HTR-8/SVneo (cell line): ENCODE measurements around the gene BRD2.

Experiments
- DNase-seq: peaks from one replicate; pipeline ENCODE4 v3.0.0; 2011; ENCODE audit warnings: low spot score, mixed read lengths; ENCODE audit not compliant: insufficient read length
- FAIRE-seq: peaks from 2 replicates; lab custom pipeline; 2011; peaks lifted over from hg19 to GRCh38; lab: Jason Lieb, UNC

BRD2 gene

DNA sequence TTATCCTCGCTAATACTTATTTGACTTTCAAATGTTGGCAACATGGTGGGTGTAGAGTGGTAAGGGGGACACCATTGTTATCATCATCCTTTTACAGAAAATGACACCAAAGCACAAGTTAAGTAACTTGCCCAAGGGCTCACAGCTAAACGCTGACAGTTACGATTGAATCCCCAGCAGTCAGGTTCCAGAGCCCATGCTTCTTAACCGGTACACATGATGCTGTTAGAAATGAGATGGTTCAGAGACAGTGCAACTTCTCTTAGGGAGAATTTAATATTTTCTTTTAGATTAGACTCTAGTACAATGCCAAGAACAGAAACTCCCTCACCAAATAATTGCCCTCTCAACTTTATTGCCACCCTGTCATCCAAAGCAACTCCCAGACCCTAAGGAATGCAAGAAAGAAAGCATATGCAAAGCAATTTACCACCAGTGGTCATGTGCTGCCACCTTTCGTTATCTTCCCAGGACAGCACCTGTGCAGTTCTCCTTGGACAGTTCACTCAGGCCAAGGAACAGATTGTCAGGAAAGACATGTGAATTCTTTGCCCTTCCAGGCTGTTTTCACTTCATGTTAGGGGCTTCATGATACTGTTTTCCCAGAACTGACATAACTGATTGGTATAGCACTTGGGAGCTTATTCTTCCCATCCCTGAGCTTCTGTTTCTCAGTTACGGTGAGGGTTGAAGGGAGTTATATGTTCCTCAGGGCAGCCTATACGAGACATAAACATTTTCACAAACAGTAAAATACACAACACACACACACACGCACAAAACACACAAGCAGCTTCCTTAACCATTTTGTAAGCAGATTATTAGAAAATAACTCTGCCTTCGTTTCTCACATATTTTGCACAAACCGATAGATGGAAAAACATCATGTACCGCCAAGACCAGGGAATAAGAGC, 20.6 kb upstream of the BRD2 start:
- FAIRE-seq: no peak

DNA sequence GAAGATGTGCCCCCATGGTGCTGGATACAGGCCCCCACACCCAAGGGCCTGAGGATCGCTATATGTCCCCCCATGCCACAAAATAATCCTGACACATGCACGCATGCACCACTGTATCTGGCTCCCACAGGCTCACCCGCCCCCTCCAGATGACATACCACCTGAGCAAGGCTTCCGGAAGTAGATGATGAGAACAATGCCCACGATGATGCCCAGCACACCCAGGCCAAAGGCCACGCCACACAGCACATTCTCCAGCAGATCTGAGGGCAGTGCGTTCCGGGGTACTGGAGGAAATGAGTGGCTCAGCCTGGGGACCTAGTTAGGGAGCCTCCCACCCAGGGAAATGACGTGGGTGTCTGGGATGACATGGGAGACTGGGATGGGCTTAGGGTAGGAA, 19.3 kb upstream of the BRD2 start:
- no peak for DNase-seq
- no peak for FAIRE-seq

More for the DNA sequence above, 20.6 kb upstream of the BRD2 start:
- DNase-seq: peak; percentile 42

DNA sequence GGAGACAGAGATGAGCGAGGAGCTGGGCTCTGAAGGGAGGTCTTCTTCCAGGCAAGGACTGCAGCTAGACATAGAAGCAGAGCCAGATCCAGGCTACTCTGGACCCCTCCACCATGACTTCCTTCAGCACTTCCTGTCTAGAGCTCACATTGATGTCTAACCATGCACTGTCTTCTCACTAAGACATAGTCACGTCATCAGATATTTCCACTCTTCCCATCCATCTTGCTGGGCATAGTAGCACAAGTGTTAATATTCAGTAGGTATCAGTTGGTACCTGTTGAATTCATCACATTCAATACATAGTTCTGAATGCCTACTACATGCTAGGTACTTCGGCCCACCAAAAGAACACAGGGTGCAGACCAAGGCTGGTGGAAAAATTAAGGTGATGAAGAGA, 18.4 kb upstream of the BRD2 start:
- no peak for DNase-seq
- no peak for FAIRE-seq

DNA sequence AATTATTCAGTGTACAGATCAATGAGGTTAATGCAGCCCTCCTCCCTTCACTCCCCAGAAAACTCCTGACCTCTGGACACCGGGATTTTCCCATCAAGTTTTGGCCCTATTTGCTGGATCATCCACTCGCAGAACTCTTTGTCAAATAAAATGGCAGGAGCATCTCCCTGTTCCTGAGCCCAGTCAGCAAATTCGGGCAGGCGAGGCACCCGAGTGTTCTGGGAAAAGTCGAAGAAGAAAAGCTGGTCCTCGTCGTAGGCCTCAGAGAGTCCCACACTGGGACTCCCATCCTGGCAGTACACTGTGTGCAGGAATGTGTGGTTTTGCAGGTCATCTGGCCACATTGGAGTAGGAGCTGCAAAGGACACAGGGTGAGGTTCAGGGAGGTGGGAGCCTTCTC, 17.9 kb upstream of the BRD2 start:
- no peak for FAIRE-seq
- no peak for DNase-seq

DNA sequence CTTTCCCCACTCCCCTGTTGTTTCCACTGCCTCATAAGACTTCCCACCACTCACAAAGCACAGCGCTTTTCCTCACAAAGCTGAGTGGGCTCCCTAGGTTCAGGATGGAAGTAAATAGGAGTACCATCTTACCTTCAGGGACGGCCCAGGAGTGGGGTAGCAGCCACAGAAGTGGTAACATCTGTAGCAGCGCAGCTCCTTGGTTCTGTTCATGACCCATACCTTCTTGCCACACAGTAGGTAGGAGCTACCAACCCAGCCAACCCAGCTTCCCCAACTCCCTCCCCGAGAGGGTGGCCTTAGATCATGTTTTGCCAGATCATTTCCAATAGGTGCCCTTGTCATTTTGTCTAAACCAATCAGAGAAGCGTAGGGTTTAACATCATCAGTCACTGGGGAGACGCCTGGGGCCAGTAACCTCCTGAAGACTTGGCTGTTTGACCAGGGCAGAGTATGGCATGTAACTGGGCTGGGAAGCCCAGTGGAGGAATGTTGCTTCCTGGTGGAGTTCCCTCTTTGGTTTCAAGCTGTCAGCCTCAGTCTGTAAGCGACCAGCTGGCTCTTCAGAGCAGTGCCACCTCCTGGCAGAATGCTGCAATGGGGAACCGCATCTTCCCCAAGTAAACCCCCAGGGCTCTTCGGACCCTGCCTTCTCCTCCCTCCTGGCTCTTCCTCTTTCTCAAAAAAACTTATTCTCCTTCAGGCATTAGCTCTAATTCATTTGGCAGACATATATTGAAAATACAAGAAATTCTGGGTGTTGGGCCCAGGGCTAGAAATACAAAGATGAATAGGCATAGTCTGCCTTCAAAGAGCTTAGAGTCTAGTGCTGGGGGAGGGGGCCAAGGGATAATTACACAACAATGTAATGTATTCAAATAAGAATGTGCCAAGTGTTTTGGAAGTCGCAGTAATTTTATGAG, 15.3 kb upstream of the BRD2 start, which contains the start of gene HLA-DMA:
Gene HLA-DMA, minus strand, starts transcription at position 281 of the 923 bp plus-strand sequence. Its CDS starts 61 bp downstream, at position 220.
- peak; percentile 75 for DNase-seq
- peak; percentile 78 for FAIRE-seq

DNA sequence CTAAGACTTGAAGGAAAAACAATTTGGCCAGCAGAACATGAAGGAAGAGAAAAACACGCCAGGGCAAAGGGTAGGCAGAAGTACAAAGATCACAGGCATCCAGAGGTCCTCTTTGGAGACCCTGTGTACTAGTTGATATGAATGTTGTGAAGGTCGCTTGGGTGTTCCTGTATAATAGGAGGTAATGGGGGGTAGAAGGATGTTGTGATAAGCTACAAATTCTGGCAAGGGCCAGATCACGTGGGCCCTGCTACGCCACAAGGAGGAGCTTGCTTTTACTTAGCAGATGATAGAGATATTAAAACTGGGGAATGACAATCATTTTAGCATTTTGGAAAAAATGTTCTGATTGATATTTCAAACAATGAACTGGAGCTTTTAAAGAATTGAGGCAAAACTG, 14.6 kb upstream of the BRD2 start:
- FAIRE-seq: no peak
- DNase-seq: no peak

DNA sequence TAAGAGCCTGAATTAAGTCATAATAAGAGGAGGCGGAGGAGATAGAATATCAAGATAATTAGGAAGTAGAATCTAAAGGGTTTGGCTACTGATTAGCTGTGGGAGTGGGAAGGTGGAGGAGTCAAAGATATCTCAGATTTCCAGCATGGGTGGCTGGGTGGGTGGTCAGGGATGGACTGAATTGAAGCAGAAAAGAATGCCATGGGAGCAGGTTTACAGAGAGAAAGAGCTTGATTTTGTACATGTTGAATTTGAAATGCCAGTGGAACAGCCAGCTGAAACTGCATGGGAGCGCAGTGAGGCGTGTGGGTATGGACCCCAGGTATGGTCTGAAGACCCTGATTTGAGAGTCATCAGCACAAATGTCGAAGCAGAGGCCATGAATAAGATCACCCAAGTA, 14.1 kb upstream of the BRD2 start:
- DNase-seq (no peak), FAIRE-seq (no peak)

DNA sequence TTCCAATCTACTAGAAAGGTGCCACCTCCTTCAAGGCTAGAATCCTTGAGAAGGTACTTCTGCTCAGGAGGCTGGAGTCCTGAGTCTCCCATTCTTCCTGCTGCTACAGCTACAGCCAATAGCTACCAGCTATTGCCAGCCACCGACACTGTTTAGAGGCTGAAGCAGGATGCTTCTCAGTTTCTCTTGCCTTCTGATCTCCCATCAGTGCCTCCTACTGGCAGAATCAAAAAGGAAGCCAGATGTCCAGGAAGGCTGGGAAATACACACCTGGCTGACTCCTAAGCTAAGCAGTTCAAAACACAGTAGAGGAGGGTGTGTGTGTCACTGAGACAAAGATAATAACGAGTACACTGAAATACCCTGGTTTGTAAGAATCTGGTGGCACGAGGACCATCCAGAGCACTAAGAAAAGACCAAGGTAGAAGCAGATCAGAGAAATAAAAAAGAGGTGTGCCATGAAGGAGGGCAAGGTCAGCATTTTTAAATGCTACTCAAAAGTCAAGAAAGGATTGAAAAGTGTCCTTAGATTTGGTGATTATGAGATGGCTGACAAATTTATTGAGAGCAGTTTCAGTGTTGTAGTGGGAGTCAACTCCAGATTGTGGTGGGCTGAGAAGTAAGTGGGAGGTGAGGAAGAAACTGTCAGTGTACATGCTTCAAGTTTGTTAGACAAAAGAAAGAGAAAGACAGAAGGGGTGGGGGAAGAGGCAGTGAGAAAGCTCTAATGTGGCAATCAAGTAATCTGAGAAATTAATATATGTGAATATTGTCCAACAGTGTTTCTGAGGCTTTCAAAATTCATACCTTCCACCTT, 13.2 kb upstream of the BRD2 start:
- FAIRE-seq: no peak
- no peak for DNase-seq

DNA sequence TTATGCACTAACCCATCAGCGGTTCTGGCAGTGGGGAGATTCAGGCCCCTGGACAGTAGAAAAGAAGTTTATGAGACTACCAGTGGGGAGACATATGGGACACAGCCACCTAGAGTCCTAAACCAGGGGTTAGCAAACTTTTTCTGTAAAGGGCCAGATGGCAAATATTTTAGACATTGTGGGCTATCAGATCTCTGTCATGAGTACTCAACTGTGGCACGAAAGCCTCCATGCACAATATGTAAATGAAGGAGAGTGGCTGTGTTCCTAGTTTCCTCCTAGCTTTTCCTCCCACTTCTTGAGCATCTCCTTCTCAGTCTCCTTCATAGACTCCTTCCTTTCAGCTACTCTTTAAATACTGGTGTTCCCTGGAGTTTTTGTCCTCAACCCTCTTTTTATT, 12.2 kb upstream of the BRD2 start:
- DNase-seq: no peak
- no peak for FAIRE-seq

DNA sequence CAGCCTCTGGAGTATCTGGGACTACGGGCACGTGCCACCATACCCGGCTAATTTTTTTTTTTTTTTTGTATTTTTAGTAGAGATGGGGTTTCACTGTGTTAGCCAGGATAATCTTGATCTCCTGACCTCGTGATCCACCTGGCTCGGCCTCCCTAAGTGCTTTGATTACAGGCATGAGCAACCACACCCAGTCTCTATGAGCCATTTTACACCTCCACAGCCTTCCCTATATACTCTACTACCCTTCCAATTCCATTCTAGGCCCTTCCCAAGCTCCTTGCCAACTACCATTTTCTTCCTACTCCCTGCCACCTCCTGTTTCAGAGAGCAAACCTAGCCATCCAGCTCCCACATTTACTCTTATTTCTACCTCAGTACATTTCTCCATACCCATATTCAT, 7.8 kb upstream of the BRD2 start:
- no peak for FAIRE-seq
- DNase-seq: no peak

DNA sequence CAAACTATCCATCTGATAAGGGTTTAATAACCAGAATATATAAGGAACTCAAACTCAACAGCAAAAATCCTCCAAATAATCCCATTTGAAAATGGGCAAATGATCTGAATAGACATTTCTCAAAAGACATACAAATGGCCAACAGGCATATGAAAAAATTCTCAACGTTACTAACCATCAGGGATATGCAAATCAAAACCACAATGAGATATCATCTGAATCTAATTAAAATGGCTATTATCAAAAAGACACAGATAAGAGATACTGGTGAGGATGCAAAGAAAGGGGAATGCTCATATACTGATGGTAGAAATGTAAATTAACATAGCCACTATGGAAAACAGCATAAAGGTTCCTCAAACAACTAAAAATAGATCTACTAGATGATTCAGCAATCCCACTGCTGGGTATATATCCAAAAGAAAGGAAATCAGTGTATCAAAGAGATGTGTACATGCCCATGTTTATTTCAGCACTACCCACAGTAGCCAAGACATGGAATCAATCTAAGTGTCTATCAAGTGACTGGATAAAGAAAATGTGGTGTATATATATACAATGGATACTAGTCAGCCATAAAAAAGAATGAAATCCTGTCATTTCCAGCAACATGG, 6.1 kb upstream of the BRD2 start:
- no peak for FAIRE-seq
- no peak for DNase-seq

DNA sequence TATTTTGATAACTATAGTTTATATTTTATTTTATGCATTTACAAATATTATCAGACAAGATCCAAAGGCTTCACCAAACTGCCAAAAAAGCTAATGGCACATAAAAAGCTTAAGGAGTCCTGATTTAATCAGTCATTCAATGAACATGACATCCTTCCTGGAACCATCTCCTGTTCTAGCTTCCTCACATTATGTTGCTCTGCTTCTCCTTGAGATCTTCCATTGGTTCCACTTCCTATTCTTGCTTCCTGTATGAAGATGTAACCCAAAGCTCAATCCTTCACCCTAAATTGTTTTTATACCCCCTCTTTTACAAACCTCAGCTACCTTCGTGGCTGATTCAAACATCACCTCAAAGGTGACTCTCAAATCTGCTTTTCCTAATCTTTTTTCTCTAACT, 4.5 kb upstream of the BRD2 start:
- DNase-seq (no peak), FAIRE-seq (no peak)

DNA sequence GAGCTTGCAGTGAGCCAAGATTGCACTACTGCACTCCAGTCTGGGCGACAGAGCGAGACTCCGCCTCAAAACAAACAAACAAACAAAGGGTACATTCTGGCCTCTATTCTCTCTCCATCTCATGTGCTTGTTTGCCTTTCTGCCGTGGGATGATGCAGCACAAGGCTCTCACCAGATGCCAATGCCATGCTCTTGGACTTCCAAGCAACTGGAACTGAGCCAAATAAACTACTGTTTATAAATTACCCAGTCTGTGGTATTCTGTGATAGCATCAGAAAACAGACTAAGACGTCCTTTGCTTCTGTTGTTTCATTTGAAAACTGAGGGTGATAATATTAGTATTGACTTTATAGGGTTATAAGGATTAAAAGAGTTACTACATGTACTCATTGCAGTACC, 3.6 kb upstream of the BRD2 start:
- FAIRE-seq (no peak), DNase-seq (no peak)

DNA sequence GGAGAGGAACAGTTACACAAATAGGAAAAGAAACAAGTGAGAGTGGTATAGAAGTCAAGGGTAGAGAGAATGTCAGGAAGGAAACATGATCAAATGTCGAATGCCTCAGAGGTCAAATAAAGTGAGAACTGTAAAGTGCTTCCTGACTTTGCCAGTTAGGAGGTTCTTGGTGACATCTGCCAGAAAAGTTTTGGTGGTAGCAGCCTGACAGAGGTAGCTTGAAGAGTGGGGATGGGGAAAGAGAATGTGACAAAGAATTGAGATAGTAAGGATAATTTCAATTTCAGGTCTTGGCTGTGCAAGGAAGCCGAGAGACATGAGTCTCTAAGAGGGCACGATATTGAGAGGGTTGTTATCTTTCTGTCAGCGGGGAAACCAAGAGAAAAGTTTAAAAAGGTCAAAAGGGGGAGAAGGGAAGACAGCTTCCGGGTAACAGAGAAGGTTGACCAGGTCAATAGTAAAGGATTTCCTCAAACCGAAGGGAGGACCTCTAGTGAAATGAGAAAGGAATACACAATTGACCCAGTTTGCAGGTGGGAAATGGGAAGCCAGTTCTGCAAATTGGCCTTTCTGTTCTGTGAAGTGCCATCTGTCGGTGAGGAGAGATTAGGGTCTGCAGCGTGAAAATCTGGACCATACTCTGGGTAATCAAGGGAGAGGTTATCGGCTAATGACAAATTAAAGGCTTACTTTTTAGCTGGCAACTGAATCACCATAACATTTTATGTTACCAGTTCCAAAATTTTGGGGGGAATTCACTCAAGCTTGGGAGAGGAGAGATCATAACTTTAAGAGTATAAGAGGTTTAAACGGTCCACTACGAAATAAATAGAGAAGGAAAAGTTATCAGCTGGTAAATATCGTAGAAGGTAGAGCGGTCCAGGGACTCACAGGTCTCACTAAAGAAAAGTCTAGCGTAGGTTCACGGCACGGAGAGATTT, 973 bp upstream of the BRD2 start:
- peak; percentile 30 for DNase-seq
- no peak for FAIRE-seq

DNA sequence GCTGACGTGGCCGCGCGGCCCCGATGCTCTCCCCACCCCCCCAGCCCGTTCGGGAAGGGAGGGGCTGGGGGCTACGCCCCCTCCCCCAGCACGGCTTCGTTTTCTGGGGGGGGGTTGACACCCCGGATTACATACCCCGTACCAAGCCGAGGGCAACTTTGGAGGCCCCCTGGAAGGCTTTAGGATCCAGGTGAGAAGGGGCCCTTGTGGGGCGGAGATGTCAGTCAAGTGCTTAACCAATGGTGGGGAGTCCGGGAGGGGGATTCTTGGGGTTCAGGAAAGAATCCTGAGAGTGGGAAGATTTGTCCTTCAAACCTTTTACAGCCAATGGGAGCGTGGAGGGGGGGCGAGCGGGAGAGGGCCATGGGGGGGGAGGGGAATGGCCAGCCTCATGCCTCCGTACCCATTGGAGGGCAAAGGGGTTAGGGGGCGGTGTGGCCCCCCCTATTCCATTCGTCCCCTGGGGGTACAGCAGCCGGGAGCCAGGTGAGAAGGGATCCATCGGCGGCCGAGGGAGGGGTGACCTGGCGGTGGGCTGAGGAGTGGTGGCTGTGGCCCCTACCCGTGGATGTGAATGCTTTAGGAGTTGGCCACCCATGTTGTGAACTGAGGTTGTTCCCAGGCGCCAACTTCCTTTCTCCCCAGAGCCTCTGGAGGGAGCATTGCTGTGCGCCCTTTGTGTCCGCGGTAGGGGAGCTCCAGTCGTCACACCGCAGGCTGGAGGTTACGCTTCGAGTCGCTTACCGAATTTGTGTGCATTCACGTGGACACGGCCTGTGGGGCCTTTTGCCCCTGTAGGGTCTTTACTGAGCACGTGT, 682 bp downstream of the BRD2 start:
- peak; percentile 31 for FAIRE-seq
- peak; percentile 69 for DNase-seq

DNA sequence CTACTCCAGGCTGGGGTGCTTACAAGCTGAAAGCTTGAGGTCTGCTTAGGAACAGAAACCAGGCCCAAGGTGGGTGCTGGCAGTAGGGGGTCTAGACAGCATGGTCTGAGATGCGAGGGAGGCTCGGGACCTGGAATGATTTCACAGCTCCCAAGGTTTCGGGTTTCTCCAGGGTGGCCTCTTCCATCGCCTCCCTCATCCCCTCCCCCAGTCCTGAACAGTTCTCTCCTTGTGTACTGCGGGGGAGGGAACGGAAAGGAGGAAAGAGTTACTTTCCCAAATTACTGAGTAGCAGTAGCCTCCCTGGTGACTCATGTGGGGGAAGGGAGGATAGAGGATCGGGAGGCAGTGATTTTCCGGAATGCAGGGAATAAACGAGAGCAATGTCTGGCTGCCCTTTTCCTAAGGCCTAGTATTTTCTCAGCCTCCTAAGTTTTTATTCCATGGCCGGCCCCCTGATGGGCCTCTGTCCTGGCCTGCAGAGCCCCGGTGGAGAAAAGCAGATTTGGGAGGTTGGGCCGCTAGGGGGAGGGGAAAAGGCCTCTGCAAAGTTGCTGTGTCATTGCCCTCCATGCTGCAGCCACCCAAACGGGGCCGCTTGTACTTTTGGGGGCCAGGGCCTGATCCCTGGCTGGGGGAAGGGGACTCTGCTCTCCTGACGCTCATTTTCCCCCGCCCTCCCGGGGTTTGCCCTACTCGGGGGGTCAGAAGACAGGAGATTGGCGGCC, 1.5 kb downstream of the BRD2 start:
- FAIRE-seq (no peak), DNase-seq (peak; percentile 53)
